SU-DHL-6 (cell line): ENCODE data around the gene FADS6.

ENCODE experiments used
- H2AFZ ChIP-seq: fragments of 200-600 bp; sonication (generic); 2 replicates; pipeline ENCODE4 v1.6.1; 2014; ENCODE audit warnings: low read depth, mild to moderate bottlenecking, moderate library complexity, mixed read lengths, antibody characterized with exemption, low read length; ENCODE audit not compliant: severe bottlenecking
- H3F3A ChIP-seq: fragments of 200-600 bp; shearing (Covaris generic); 2 replicates; pipeline ENCODE4 v1.6.0; 2016; ENCODE audit warnings: antibody characterized with exemption, mild to moderate bottlenecking; ENCODE audit not compliant: insufficient read depth
- H3K27ac ChIP-seq: fragments of 200-600 bp; sonication (generic); 2 replicates; pipeline ENCODE4 v1.5.1; 2016; ENCODE audit warnings: low read depth, mild to moderate bottlenecking, low read length, moderate library complexity, mixed read lengths
- H3K27me3 ChIP-seq: fragments of 200-600 bp; sonication (generic), shearing (Covaris generic); 2 replicates; pipeline ENCODE4 v1.6.0; 2014; ENCODE audit warnings: mild to moderate bottlenecking, low read length
- H3K36me3 ChIP-seq: fragments of 200-600 bp; sonication (generic); 2 replicates; pipeline ENCODE4 v1.6.1; 2014; ENCODE audit warnings: mild to moderate bottlenecking, low read length, mixed read lengths
- H3K4me2 ChIP-seq: fragments of 300-600, 200-600 bp; shearing (Covaris generic), sonication (generic); 2 replicates; pipeline ENCODE4 v1.6.0; 2014; ENCODE audit warnings: low read length, low read depth, mild to moderate bottlenecking; ENCODE audit not compliant: poor library complexity, severe bottlenecking
- H3K4me3 ChIP-seq: fragments of 200-600 bp; sonication (generic); 2 replicates; pipeline ENCODE4 v1.5.1; 2014; ENCODE audit warnings: antibody characterized with exemption, low read length, mild to moderate bottlenecking, mixed read lengths; ENCODE audit not compliant: insufficient read depth, poor library complexity, severe bottlenecking
- H3K79me2 ChIP-seq: fragments of 200-600 bp; sonication (generic); 2 replicates; pipeline ENCODE4 v1.6.1; 2014; ENCODE audit warnings: mild to moderate bottlenecking, low read length, moderate library complexity; ENCODE audit not compliant: insufficient read depth
- H3K9ac ChIP-seq: fragments of 200-600 bp; sonication (generic); 2 replicates; pipeline ENCODE4 v1.7.0; 2014; ENCODE audit warnings: mild to moderate bottlenecking, low read length
- H3K9me2 ChIP-seq: fragments of 200-600 bp; sonication (generic); replicated peaks from 2 replicates; pipeline ENCODE4 v1.6.1; 2014; ENCODE audit warnings: low read length; ENCODE audit not compliant: insufficient read depth
- H3K9me3 ChIP-seq: fragments of 200-600 bp; sonication (generic); 2 replicates; pipeline ENCODE4 v1.6.1; 2014; ENCODE audit warnings: low read length, mixed read lengths; ENCODE audit not compliant: insufficient read depth
- H4K20me1 ChIP-seq: fragments of 200-600 bp; sonication (generic); 2 replicates; pipeline ENCODE4 v1.6.1; 2014; ENCODE audit warnings: low read depth, mild to moderate bottlenecking, antibody characterized with exemption, low read length, moderate library complexity, mixed read lengths
- EZH2phosphoT487 ChIP-seq: fragments of 200-600 bp; sonication (generic), shearing (Covaris generic); conservative IDR thresholded peaks from 2 replicates; pipeline ENCODE4 v1.6.1; 2018; ENCODE audit warnings: mild to moderate bottlenecking, antibody characterized with exemption, low read length, moderate library complexity, mixed read lengths
- TF ChIP-seq, protein P1 (sequence below): fragments of 200-600 bp; sonication (generic); IDR thresholded peaks from one replicate; pipeline ENCODE4 v1.5.1; 2017; ENCODE audit warnings: antibody characterized with exemption, mild to moderate bottlenecking, low read length, moderate library complexity; ENCODE audit not compliant: insufficient read depth, poor library complexity, severe bottlenecking

FADS6 gene

DNA sequence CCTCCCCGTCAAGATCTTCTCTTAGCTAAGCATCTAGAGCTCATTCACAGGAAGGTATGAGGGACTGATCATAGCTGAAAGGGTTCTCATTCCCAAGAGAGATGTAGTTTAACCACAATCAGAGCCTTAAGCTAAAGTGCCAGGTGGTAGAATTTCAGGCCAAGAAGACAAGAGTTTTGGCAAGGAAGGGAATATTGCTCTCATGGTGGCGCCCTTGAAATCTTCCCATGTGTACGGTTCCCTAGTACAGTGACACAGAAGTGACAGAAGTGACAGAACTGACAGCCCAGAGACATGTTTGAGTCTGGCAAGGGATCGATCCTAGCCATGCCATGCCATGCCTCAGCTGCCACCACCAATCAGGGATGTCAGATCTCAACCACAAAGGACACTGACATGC, 36.2 kb downstream of the FADS6 start:
- Histone ChIP-seq H3K4me3 (no peak overlapping the region), H3K9me3 (no peaks in the 10 kb centered on the region), H3K27ac (no peak overlapping the region), H2AFZ (no peak overlapping the region), H3F3A (no peaks in the 10 kb centered on the region), H3K9me2 (no peaks in the 10 kb centered on the region), H4K20me1 (no peaks in the 10 kb centered on the region), H3K9ac (no peak overlapping the region), H3K79me2 (no peaks in the 10 kb centered on the region), H3K36me3 (no peaks in the 10 kb centered on the region), H3K27me3 (no peaks in the 10 kb centered on the region), H3K4me2 (no peak overlapping the region)
- TF ChIP-seq EZH2phosphoT487: no peak
- TF ChIP-seq, protein P1, sequence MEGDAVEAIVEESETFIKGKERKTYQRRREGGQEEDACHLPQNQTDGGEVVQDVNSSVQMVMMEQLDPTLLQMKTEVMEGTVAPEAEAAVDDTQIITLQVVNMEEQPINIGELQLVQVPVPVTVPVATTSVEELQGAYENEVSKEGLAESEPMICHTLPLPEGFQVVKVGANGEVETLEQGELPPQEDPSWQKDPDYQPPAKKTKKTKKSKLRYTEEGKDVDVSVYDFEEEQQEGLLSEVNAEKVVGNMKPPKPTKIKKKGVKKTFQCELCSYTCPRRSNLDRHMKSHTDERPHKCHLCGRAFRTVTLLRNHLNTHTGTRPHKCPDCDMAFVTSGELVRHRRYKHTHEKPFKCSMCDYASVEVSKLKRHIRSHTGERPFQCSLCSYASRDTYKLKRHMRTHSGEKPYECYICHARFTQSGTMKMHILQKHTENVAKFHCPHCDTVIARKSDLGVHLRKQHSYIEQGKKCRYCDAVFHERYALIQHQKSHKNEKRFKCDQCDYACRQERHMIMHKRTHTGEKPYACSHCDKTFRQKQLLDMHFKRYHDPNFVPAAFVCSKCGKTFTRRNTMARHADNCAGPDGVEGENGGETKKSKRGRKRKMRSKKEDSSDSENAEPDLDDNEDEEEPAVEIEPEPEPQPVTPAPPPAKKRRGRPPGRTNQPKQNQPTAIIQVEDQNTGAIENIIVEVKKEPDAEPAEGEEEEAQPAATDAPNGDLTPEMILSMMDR: no peak

DNA sequence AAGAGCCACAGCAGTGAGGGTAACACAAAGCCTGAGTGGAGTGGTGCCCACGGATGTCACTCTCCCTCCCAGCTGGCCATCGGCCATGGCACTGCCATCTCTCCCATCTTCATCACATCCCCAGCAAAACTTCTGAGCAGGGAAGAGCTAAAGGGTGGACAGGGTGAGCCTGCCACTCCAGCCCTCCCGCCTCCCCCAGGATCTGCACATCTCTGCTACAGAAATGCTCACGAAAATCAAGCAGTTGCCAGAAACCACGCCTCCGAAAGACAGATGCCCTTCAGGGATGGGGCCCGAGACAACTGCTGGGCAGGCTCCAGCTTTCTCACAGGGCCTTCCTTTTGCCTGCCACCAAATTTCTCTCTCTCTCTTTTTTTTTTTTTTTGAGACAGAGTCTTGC, 37.3 kb downstream of the FADS6 start:
- H4K20me1 ChIP-seq: no peaks in the 10 kb centered on the region
- no peak overlapping the region for H3K27ac ChIP-seq
- no peaks in the 10 kb centered on the region for H3F3A ChIP-seq
- H3K4me2 ChIP-seq: no peak overlapping the region
- H3K36me3 ChIP-seq: no peaks in the 10 kb centered on the region
- H3K27me3 ChIP-seq: no peaks in the 10 kb centered on the region
- H3K9me2 ChIP-seq: no peaks in the 10 kb centered on the region
- H3K4me3 ChIP-seq: no peak overlapping the region
- TF ChIP-seq, protein P1: no peak
- no peak for TF ChIP-seq EZH2phosphoT487
- no peaks in the 10 kb centered on the region for H3K79me2 ChIP-seq
- H3K9me3 ChIP-seq: no peaks in the 10 kb centered on the region
- no peak overlapping the region for H3K9ac ChIP-seq
- H2AFZ ChIP-seq: no peak overlapping the region

DNA sequence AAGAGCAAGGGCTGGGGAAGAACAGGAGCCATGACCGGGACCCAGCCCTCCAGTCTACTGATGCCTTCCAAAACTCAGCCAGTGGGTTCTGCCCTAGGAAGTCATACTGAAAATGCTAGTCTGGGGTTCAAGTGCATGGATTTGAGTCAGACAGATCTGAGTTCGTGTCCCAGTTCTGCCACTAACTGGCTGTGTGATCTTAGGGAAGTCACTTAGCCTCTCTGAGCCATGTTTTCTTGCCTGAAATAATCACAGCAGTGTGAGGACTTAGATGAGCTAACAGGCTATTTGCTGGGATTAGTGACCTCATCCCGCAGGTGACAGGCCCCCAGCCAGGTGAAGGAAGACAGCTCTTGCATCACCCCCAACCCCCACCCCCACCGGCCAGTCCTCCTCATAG, 38.1 kb downstream of the FADS6 start:
- Histone ChIP-seq H3K4me2 (no peak overlapping the region), H3K27me3 (no peaks in the 10 kb centered on the region), H3K4me3 (no peak overlapping the region), H3K9ac (no peak overlapping the region), H3K27ac (no peak overlapping the region), H3K9me3 (no peaks in the 10 kb centered on the region), H3K36me3 (no peaks in the 10 kb centered on the region), H2AFZ (no peak overlapping the region), H4K20me1 (no peaks in the 10 kb centered on the region), H3F3A (no peaks in the 10 kb centered on the region), H3K79me2 (no peaks in the 10 kb centered on the region), H3K9me2 (no peaks in the 10 kb centered on the region)
- TF ChIP-seq EZH2phosphoT487: no peak
- TF ChIP-seq, protein P1: no peak
